SJCRH30 (cell line): ENCODE results near the gene FHDC1. TPM values are rescaled to one million over a fixed set of nuclear protein-coding genes. Genes with fewer than 3 reads are reported as not detected.

Experiments
- DNase-seq, 2 experiments: peaks; one replicate each; pipeline ENCODE4 v3.0.0-alpha.2; 2015 to 2020
- H3K27ac ChIP-seq: fragments of 250-450 bp; sonication (Bioruptor Pico); 2 replicates; pipeline ENCODE4 v1.5.1; 2020; ENCODE audit warnings: mild to moderate bottlenecking, moderate library complexity
- H3K27me3 ChIP-seq: fragments of 250-450 bp; sonication (Bioruptor Pico); 2 replicates; pipeline ENCODE4 v1.5.1; 2020; ENCODE audit warnings: mild to moderate bottlenecking, moderate library complexity
- H3K36me3 ChIP-seq: fragments of 250-450 bp; sonication (Bioruptor Pico); 2 replicates; pipeline ENCODE4 v1.5.1; 2020; ENCODE audit warnings: mild to moderate bottlenecking, moderate library complexity
- H3K4me1 ChIP-seq: fragments of 250-450 bp; sonication (Bioruptor Pico); 2 replicates; pipeline ENCODE4 v1.5.1; 2020; ENCODE audit warnings: mild to moderate bottlenecking, moderate library complexity
- H3K4me3 ChIP-seq: fragments of 250-450 bp; sonication (Bioruptor Pico); 2 replicates; pipeline ENCODE4 v1.5.1; 2020; ENCODE audit warnings: mild to moderate bottlenecking, moderate library complexity
- H3K9me3 ChIP-seq: fragments of 250-450 bp; sonication (Bioruptor Pico); replicated peaks from 2 replicates; pipeline ENCODE4 v1.5.1; 2020; ENCODE audit warnings: mild to moderate bottlenecking, moderate library complexity
- total RNA-seq: library from RNA; depleted of rRNA; stranded (reverse); fragments of >200 nt; shearing (Covaris generic); gene quantifications from 2 replicates; pipeline ENCODE4 v1.2.3, GENCODE V29; 2014

Gene FHDC1
- total RNA-seq, 1 experiment from 2014 or later, result 2.0 TPM

GRCh38 chr4:152941411-152941810, 5.3 kb downstream of the FHDC1 start:
- Histone ChIP-seq H3K27ac (no peak overlapping the region), H3K9me3 (no peaks in the 10 kb centered on the region), H3K27me3 (no peaks in the 10 kb centered on the region), H3K4me1 (no peaks in the 10 kb centered on the region), H3K36me3 (no peaks in the 10 kb centered on the region), H3K4me3 (no peak overlapping the region)
- DNase-seq, result no peak

- no peaks in the 10 kb centered on the region for H3K4me1 ChIP-seq
- no peak overlapping the region for H3K4me3 ChIP-seq
- no peaks in the 10 kb centered on the region for H3K27me3 ChIP-seq
- DNase-seq, result no peak
- no peaks in the 10 kb centered on the region for H3K9me3 ChIP-seq
- H3K36me3 ChIP-seq, result no peaks in the 10 kb centered on the region
- no peak overlapping the region for H3K27ac ChIP-seq
These were observed 6.2 kb downstream of the FHDC1 start for GRCh38 chr4:152942346-152942745.

- no peak overlapping the region for H3K27ac ChIP-seq
- no peaks in the 10 kb centered on the region for H3K4me1 ChIP-seq
- no peak overlapping the region for H3K4me3 ChIP-seq
- H3K36me3 ChIP-seq, result no peaks in the 10 kb centered on the region
- DNase-seq, result peak in 1 of 2 experiments; percentile 4
- no peaks in the 10 kb centered on the region for H3K9me3 ChIP-seq
- H3K27me3 ChIP-seq, result no peaks in the 10 kb centered on the region
These were observed 7.5 kb downstream of the FHDC1 start for GRCh38 chr4:152943672-152944071.

GRCh38 chr4:152944666-152945320, 8.7 kb downstream of the FHDC1 start:
- Histone ChIP-seq H3K4me3 (no peak overlapping the region), H3K36me3 (no peaks in the 10 kb centered on the region), H3K27ac (no peak overlapping the region), H3K9me3 (no peaks in the 10 kb centered on the region), H3K27me3 (no peaks in the 10 kb centered on the region), H3K4me1 (no peaks in the 10 kb centered on the region)
- DNase-seq, result no peak

- no peak for DNase-seq
- no peak overlapping the region for H3K4me3 ChIP-seq
- no peaks in the 10 kb centered on the region for H3K4me1 ChIP-seq
- H3K27ac ChIP-seq, result no peak overlapping the region
- no peaks in the 10 kb centered on the region for H3K36me3 ChIP-seq
- H3K27me3 ChIP-seq, result no peaks in the 10 kb centered on the region
- no peaks in the 10 kb centered on the region for H3K9me3 ChIP-seq
These were observed 9.5 kb downstream of the FHDC1 start for GRCh38 chr4:152945639-152946038.

- H3K36me3 ChIP-seq, result no peaks in the 10 kb centered on the region
- H3K27me3 ChIP-seq, result no peaks in the 10 kb centered on the region
- H3K4me1 ChIP-seq, result peaks cover 5% of the 10 kb centered on the region
- no peak for DNase-seq
- H3K4me3 ChIP-seq, result no peak overlapping the region
- H3K9me3 ChIP-seq, result no peaks in the 10 kb centered on the region
- H3K27ac ChIP-seq, result no peak overlapping the region
These were observed 10.3 kb downstream of the FHDC1 start for GRCh38 chr4:152946446-152946845.

GRCh38 chr4:152947311-152947710, 11.2 kb downstream of the FHDC1 start:
- H3K4me3 ChIP-seq, result no peak overlapping the region
- H3K27ac ChIP-seq, result no peak overlapping the region
- no peak for DNase-seq
- H3K36me3 ChIP-seq, result no peaks in the 10 kb centered on the region
- no peaks in the 10 kb centered on the region for H3K9me3 ChIP-seq
- peaks cover 12% of the 10 kb centered on the region for H3K4me1 ChIP-seq
- no peaks in the 10 kb centered on the region for H3K27me3 ChIP-seq

- peaks cover 24% of the 10 kb centered on the region for H3K4me1 ChIP-seq
- H3K27ac ChIP-seq, result no peak overlapping the region
- H3K36me3 ChIP-seq, result no peaks in the 10 kb centered on the region
- DNase-seq, result no peak
- H3K4me3 ChIP-seq, result no peak overlapping the region
- H3K9me3 ChIP-seq, result no peaks in the 10 kb centered on the region
- H3K27me3 ChIP-seq, result no peaks in the 10 kb centered on the region
These were observed 13.8 kb downstream of the FHDC1 start for GRCh38 chr4:152949930-152950329.

GRCh38 chr4:152950402-152951274, 14.5 kb downstream of the FHDC1 start:
- DNase-seq, result no peak
- H3K27ac ChIP-seq, result no peak overlapping the region
- H3K9me3 ChIP-seq, result no peaks in the 10 kb centered on the region
- H3K4me1 ChIP-seq, result peaks cover 24% of the 10 kb centered on the region
- H3K36me3 ChIP-seq, result no peaks in the 10 kb centered on the region
- no peaks in the 10 kb centered on the region for H3K27me3 ChIP-seq
- no peak overlapping the region for H3K4me3 ChIP-seq

- H3K27ac ChIP-seq, result no peak overlapping the region
- peak in 1 of 2 experiments; percentile 27 for DNase-seq
- H3K4me3 ChIP-seq, result no peak overlapping the region
- no peaks in the 10 kb centered on the region for H3K9me3 ChIP-seq
- H3K27me3 ChIP-seq, result no peaks in the 10 kb centered on the region
- no peaks in the 10 kb centered on the region for H3K36me3 ChIP-seq
- peaks cover 31% of the 10 kb centered on the region for H3K4me1 ChIP-seq
These were observed 15.2 kb downstream of the FHDC1 start for GRCh38 chr4:152951348-152951747.

GRCh38 chr4:152953514-152953913, 17.4 kb downstream of the FHDC1 start:
- H3K4me1 ChIP-seq, result peaks cover 45% of the 10 kb centered on the region
- H3K36me3 ChIP-seq, result no peaks in the 10 kb centered on the region
- no peak overlapping the region for H3K27ac ChIP-seq
- H3K4me3 ChIP-seq, result no peak overlapping the region
- DNase-seq, result no peak
- no peaks in the 10 kb centered on the region for H3K9me3 ChIP-seq
- H3K27me3 ChIP-seq, result no peaks in the 10 kb centered on the region

- DNase-seq, result no peak
- Histone ChIP-seq H3K27ac (no peak overlapping the region), H3K27me3 (no peaks in the 10 kb centered on the region), H3K36me3 (no peaks in the 10 kb centered on the region), H3K4me1 (peaks cover 45% of the 10 kb centered on the region), H3K9me3 (no peaks in the 10 kb centered on the region), H3K4me3 (no peak overlapping the region)
These were observed 18.6 kb downstream of the FHDC1 start for GRCh38 chr4:152954741-152955140.

GRCh38 chr4:152956147-152956546, 20.0 kb downstream of the FHDC1 start:
- Histone ChIP-seq H3K4me3 (peak overlapping the region; percentile 34), H3K9me3 (no peaks in the 10 kb centered on the region), H3K27me3 (no peaks in the 10 kb centered on the region), H3K36me3 (no peaks in the 10 kb centered on the region), H3K4me1 (peaks cover 43% of the 10 kb centered on the region), H3K27ac (peak overlapping the region; percentile 78)
- no peak for DNase-seq

- Histone ChIP-seq H3K9me3 (no peaks in the 10 kb centered on the region), H3K27ac (peak overlapping the region; percentile 78)
- DNase-seq, result peak; percentile 78 to 84
These were observed 20.7 kb downstream of the FHDC1 start for GRCh38 chr4:152956650-152957436.

More at GRCh38 chr4:152956650-152957436, 20.7 kb downstream of the FHDC1 start:
- no peaks in the 10 kb centered on the region for H3K27me3 ChIP-seq
- peak overlapping the region; percentile 34 for H3K4me3 ChIP-seq
- H3K4me1 ChIP-seq, result peaks cover 36% of the 10 kb centered on the region
- H3K36me3 ChIP-seq, result no peaks in the 10 kb centered on the region
